22Rv1 (cell line): ENCODE data around the gene HRC.
"Not testable (repeated sequence)": the region's sequence is repeated elsewhere in the genome, so short reads cannot be mapped to it uniquely, and the experiment has no call there.

Experiments
- CTCF ChIP-seq: fragments of 450-650 bp; IDR thresholded peaks from 2 replicates; pipeline ENCODE4 v1.5.1; 2017; ENCODE audit warnings: mild to moderate bottlenecking
- ZFX ChIP-seq: fragments of 450-650 bp; IDR thresholded peaks from 2 replicates; pipeline ENCODE4 v1.6.1; 2017; ENCODE audit warnings: antibody characterized with exemption, borderline replicate concordance

DNA sequence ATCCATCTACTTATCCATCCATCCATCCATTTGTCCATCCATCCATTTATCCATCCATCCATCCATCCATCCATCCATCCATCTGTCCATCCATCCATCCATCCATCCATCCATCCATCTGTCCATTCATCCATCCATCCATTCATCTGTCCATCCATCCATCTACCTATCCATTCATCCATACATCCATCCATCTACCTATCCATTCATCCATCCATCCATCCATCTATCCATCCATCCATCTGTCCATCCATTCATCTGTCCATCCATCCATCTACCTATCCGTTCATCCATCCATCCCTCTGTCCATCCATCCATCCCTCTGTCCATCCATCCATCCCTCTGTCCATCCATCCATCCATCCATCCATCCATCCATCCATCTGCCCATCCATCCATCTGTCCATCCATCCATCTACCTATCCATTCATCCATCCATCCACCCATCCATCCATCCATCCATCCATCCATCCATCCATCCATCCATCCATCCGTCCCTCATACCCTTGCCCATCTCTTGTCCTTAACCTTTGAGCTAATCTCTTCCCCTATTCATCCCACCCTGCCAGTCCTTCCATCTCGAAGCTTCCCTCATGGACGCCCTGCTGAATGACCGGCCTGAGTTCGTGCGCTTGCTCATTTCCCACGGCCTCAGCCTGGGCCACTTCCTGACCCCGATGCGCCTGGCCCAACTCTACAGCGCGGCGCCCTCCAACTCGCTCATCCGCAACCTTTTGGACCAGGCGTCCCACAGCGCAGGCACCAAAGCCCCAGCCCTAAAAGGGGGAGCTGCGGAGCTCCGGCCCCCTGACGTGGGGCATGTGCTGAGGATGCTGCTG lies 27.0 kb upstream of the HRC start:
- not testable (repeated sequence) for TF ChIP-seq CTCF, ZFX
